ENCODE results near the gene MAP3K12.

Gene MAP3K12

GRCh38 chr12:53478865-53479264 lies 20.4 kb downstream of the MAP3K12 start:
- H3K4me3 Mint-ChIP-seq: no peak overlapping the region
- peaks cover 14% of the 10 kb centered on the region for H3K4me1 Mint-ChIP-seq (ENCODE audit: low read depth)
- no peak overlapping the region for H3K27ac Mint-ChIP-seq
- H3K9me3 Mint-ChIP-seq: no peaks in the 10 kb centered on the region
- H3K27me3 Mint-ChIP-seq (ENCODE audit: low read depth): no peaks in the 10 kb centered on the region
- H3K36me3 Mint-ChIP-seq (ENCODE audit: low read depth): peaks cover 55% of the 10 kb centered on the region

GRCh38 chr12:53476769-53477209 lies 22.5 kb downstream of the MAP3K12 start:
- Mint-ChIP-seq H3K27ac (no peak overlapping the region), H3K27me3 (ENCODE audit: low read depth) (no peaks in the 10 kb centered on the region), H3K4me3 (no peak overlapping the region), H3K36me3 (ENCODE audit: low read depth) (peaks cover 54% of the 10 kb centered on the region), H3K9me3 (no peaks in the 10 kb centered on the region), H3K4me1 (ENCODE audit: low read depth) (peaks cover 20% of the 10 kb centered on the region)

GRCh38 chr12:53474819-53475218 lies 24.4 kb downstream of the MAP3K12 start:
- Mint-ChIP-seq H3K36me3 (ENCODE audit: low read depth) (peaks cover 61% of the 10 kb centered on the region), H3K4me3 (no peak overlapping the region), H3K27ac (peak overlapping the region; percentile 72), H3K9me3 (no peaks in the 10 kb centered on the region), H3K27me3 (ENCODE audit: low read depth) (no peaks in the 10 kb centered on the region), H3K4me1 (ENCODE audit: low read depth) (peaks cover 24% of the 10 kb centered on the region)

GRCh38 chr12:53474077-53474476 lies 25.2 kb downstream of the MAP3K12 start:
- Mint-ChIP-seq H3K4me1 (ENCODE audit: low read depth) (peaks cover 24% of the 10 kb centered on the region), H3K27me3 (ENCODE audit: low read depth) (no peaks in the 10 kb centered on the region), H3K36me3 (ENCODE audit: low read depth) (peaks cover 54% of the 10 kb centered on the region), H3K27ac (no peak overlapping the region), H3K4me3 (no peak overlapping the region), H3K9me3 (no peaks in the 10 kb centered on the region)

- Mint-ChIP-seq H3K9me3 (no peaks in the 10 kb centered on the region), H3K4me3 (no peak overlapping the region), H3K27ac (no peak overlapping the region), H3K4me1 (ENCODE audit: low read depth) (peaks cover 24% of the 10 kb centered on the region), H3K36me3 (ENCODE audit: low read depth) (peaks cover 66% of the 10 kb centered on the region), H3K27me3 (ENCODE audit: low read depth) (no peaks in the 10 kb centered on the region)
Observed at GRCh38 chr12:53472056-53472582, 27.1 kb downstream of the MAP3K12 start.

DNA sequence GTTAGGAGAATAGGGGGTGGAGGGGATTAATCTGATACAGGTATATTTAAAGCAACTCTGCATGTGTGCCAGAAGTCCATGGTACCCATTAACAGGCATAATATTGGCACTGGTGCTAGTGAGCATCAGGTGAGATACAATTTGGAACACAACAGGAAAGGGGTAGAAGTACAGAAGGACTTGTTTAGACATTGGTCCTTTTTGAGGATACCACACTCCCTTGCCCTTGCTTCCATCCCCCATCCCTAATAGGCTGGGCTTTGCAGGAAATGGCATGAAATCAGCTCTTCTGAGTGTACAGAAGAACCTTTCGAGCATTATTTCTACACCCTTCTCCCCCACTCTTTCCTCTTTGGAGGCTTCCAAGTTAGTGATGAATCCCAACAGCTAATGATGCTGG lies 31.0 kb downstream of the MAP3K12 start:
- H3K27ac Mint-ChIP-seq: no peak overlapping the region

DNA sequence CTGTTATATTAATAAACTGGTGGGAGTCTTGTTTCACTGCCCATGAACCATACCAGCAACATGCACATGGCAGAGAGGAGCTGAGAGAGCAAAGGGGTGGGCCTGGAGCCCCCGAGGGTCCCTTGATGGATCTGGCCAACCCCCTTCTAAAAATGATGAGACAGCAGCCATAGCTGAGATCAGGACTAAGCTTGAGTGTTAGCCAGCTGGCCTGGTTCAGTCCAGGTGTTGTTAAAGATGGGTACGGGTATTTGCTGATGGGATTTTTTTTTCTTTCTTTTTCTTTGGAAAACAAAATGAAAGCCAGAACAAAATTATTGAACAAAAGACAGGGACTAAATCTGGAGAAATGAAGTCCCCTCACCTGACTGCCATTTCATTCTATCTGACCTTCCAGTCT lies 31.4 kb downstream of the MAP3K12 start:
- H3K4me3 Mint-ChIP-seq: no peak overlapping the region
- H3K27ac Mint-ChIP-seq: no peak overlapping the region
- no peaks in the 10 kb centered on the region for H3K27me3 Mint-ChIP-seq (ENCODE audit: low read depth)
- peaks cover 70% of the 10 kb centered on the region for H3K36me3 Mint-ChIP-seq (ENCODE audit: low read depth)
- peaks cover 25% of the 10 kb centered on the region for H3K4me1 Mint-ChIP-seq (ENCODE audit: low read depth)
- H3K9me3 Mint-ChIP-seq: no peaks in the 10 kb centered on the region

More for the DNA sequence above, 31.0 kb downstream of the MAP3K12 start:
- H3K4me1 Mint-ChIP-seq (ENCODE audit: low read depth): peaks cover 25% of the 10 kb centered on the region
- H3K4me3 Mint-ChIP-seq: no peak overlapping the region
- no peaks in the 10 kb centered on the region for H3K27me3 Mint-ChIP-seq (ENCODE audit: low read depth)
- no peaks in the 10 kb centered on the region for H3K9me3 Mint-ChIP-seq
- H3K36me3 Mint-ChIP-seq (ENCODE audit: low read depth): peaks cover 66% of the 10 kb centered on the region

DNA sequence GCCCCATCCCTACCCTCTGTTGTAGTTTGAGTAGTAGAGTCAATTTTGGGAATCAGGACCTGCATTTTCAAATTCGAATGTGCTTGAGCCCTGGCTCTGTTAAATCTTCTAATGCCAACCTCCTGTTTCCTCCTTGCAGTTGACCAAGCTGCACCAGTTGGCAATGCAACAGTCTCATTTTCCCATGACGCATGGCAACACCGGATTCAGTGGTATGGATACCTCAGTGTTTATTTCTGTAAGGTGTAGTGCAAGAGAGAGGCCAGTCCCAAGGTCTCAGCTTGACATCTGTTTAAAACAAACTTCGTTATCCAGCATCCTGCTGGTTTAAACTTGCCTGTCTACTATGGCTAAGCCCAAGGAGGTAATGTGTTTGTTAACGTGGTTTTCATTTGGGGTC lies 32.2 kb downstream of the MAP3K12 start:
- Mint-ChIP-seq H3K27ac (no peak overlapping the region), H3K4me1 (ENCODE audit: low read depth) (peaks cover 22% of the 10 kb centered on the region), H3K27me3 (ENCODE audit: low read depth) (no peaks in the 10 kb centered on the region), H3K9me3 (no peaks in the 10 kb centered on the region), H3K4me3 (no peak overlapping the region), H3K36me3 (ENCODE audit: low read depth) (peaks cover 70% of the 10 kb centered on the region)

GRCh38 chr12:53466640-53467039 lies 32.6 kb downstream of the MAP3K12 start:
- Mint-ChIP-seq H3K4me1 (ENCODE audit: low read depth) (peaks cover 18% of the 10 kb centered on the region), H3K9me3 (no peaks in the 10 kb centered on the region), H3K27me3 (ENCODE audit: low read depth) (no peaks in the 10 kb centered on the region), H3K4me3 (no peak overlapping the region), H3K36me3 (ENCODE audit: low read depth) (peaks cover 70% of the 10 kb centered on the region), H3K27ac (no peak overlapping the region)

DNA sequence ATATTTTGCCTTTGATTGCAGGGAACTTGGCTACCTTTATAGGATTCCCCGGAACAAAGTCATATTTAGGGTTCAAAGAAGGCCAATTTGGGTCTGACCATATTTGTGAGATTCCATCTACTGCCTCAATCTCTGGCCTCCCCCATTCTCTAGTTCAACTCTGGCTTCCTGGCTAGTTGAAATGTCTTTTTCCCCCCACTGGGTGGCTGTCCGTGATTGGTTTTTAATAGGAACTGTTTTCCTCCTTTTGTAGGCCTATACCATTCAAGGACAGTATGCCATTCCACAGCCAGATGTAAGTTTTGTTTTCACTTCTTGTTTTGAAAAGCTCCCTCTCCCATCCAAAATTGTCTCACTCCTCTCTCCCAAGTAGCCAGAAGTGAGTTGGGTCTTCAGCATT lies 33.6 kb downstream of the MAP3K12 start:
- Mint-ChIP-seq H3K27me3 (ENCODE audit: low read depth) (no peaks in the 10 kb centered on the region), H3K4me3 (no peak overlapping the region), H3K27ac (no peak overlapping the region)

DNA sequence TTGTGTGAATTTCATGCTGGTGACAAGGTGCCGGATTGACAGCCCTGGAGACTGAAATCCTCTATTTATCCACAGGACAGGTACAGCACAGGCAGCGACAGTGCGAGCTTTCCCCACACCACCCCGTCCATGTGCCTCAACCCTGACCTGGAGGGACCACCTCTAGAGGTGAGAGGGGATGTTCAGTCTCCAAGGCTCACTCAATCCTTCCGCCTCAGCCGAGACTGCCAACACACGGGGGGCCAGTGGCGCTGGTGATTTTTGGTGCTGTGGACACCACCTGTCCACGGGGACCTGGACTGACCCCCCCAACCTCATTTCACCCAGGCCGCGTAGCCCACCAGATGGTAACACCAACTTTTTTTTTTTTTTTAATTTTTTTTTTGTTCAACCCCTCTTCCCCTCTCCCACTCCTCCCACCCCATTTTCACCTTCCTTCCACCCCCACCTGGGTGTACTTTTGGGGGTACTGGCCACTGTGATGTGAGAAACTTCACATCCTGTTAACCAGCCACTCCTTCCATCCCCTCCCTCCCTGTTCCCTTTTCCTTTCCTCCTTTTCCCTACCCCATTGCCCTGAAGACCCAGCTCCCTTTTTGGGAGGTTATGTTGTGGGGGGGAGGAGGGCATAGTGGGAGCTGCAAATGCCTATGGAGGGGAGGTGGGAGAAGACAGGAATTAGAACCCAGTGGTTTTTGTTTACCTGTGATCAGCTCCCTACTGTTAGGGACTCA lies 34.4 kb downstream of the MAP3K12 start:
- Mint-ChIP-seq H3K4me1 (ENCODE audit: low read depth) (peaks cover 25% of the 10 kb centered on the region), H3K27ac (no peak overlapping the region), H3K36me3 (ENCODE audit: low read depth) (peaks cover 77% of the 10 kb centered on the region), H3K4me3 (no peak overlapping the region), H3K9me3 (no peaks in the 10 kb centered on the region), H3K27me3 (ENCODE audit: low read depth) (no peaks in the 10 kb centered on the region)

More for the DNA sequence above, 33.6 kb downstream of the MAP3K12 start:
- H3K4me1 Mint-ChIP-seq (ENCODE audit: low read depth): peaks cover 20% of the 10 kb centered on the region
- peaks cover 71% of the 10 kb centered on the region for H3K36me3 Mint-ChIP-seq (ENCODE audit: low read depth)
- H3K9me3 Mint-ChIP-seq: no peaks in the 10 kb centered on the region

DNA sequence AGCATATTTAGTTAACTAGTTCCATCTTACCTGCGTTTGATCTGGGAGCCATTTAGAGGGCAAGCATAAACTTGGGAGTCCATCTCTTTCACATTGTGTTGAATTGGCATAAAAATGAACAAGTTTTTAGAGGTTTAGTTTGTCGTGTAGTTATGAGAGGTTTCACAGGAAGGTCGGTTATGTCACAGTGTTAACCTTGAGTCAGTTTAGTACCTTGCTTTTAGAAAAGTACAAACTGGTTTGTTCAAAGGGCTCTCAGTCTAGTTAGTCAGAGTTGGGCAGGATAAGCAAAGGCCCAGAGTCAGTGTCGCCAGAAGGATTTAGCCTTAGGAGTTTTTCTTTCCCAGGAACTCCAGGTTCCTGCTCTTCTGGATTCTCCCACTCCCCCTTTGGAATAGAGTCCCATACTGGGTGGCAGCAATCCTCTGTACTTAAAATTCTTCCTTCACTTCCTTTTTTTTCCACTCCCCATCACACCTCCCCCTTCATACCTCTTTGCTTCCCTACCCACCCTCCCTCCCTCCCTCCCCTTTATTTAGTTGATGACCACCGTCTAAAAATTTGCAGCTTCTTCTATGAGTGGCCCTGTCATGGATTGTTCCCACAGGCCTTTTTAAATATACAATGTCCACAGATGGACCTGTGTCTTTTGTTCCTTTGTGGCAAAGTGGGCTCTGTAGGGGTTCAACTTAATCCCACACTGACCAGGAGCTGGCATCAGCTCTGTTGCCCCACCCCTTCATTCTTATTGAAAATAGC lies 35.3 kb downstream of the MAP3K12 start:
- H3K4me3 Mint-ChIP-seq: no peak overlapping the region
- H3K36me3 Mint-ChIP-seq (ENCODE audit: low read depth): peaks cover 82% of the 10 kb centered on the region
- peaks cover 27% of the 10 kb centered on the region for H3K4me1 Mint-ChIP-seq (ENCODE audit: low read depth)
- H3K27ac Mint-ChIP-seq: no peak overlapping the region
- H3K27me3 Mint-ChIP-seq (ENCODE audit: low read depth): no peaks in the 10 kb centered on the region
- no peaks in the 10 kb centered on the region for H3K9me3 Mint-ChIP-seq

DNA sequence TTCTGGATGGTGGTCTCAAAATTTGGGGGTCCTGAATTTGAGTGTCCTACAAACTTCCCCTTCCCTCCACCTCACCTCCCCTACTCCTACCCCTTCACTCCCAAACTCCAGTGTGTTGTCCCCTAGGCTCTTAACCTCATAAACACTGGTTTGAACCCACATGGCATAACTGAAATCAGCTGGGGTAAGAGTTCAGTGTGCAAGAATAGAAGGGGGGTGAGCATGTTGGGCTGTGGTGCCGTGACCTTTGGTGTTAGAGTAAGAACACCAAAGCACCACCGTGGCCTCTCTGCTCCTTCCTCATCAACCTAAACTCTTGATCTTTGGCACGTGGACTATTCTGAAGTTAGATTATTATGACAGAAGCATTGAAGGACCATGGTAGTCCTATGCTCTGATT lies 36.3 kb downstream of the MAP3K12 start:
- no peak overlapping the region for H3K27ac Mint-ChIP-seq
- H3K4me1 Mint-ChIP-seq (ENCODE audit: low read depth): peaks cover 31% of the 10 kb centered on the region
- H3K27me3 Mint-ChIP-seq (ENCODE audit: low read depth): no peaks in the 10 kb centered on the region
- H3K9me3 Mint-ChIP-seq: no peaks in the 10 kb centered on the region
- H3K4me3 Mint-ChIP-seq: no peak overlapping the region
- H3K36me3 Mint-ChIP-seq (ENCODE audit: low read depth): peaks cover 77% of the 10 kb centered on the region

GRCh38 chr12:53461591-53461990 lies 37.7 kb downstream of the MAP3K12 start:
- Mint-ChIP-seq H3K27ac (no peak overlapping the region), H3K36me3 (ENCODE audit: low read depth) (peaks cover 65% of the 10 kb centered on the region), H3K4me1 (ENCODE audit: low read depth) (peaks cover 32% of the 10 kb centered on the region), H3K27me3 (ENCODE audit: low read depth) (no peaks in the 10 kb centered on the region), H3K9me3 (no peaks in the 10 kb centered on the region), H3K4me3 (no peak overlapping the region)

DNA sequence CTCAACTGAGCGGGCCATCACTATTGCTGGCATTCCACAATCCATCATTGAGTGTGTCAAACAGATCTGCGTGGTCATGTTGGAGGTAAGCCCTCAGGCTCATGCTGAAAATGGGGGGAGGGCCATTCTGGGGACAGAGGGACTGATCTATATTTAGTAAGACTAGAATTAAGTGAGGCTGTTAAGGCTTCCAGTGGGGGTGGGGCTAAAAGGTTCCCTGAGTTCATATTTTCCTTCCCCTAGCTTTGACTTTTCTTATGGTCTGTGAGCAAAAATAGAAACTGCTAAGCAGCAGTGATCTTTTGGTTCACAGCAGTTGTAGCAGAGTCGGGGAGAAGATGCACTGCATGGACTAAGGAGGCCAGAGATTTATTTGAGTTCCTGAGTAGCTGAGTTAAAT lies 38.2 kb downstream of the MAP3K12 start:
- Mint-ChIP-seq H3K27me3 (ENCODE audit: low read depth) (no peaks in the 10 kb centered on the region), H3K36me3 (ENCODE audit: low read depth) (peaks cover 62% of the 10 kb centered on the region), H3K4me3 (no peak overlapping the region), H3K9me3 (no peaks in the 10 kb centered on the region), H3K27ac (no peak overlapping the region), H3K4me1 (ENCODE audit: low read depth) (peaks cover 31% of the 10 kb centered on the region)

Measured in T-helper 1 cell treated with Interleukin-12 subunit alpha and Interleukin-12 subunit beta and Interleukin-4 antibody, amounts not matched to agents 30 μg/mL and 1 μg/mL, for 36 hours (primary cell).